Mesendoderm (in vitro differentiated cells): ENCODE data around the gene RAB29.

Experiments used
- DNase-seq: peaks from one replicate; pipeline ENCODE4 v3.0.0; 2013
- H2AK5ac ChIP-seq: 2 replicates; pipeline ENCODE4 v1.6.1; 2013; ENCODE audit warnings: low read length, inconsistent platforms
- H2BK120ac ChIP-seq: 2 replicates; pipeline ENCODE4 v1.6.1; 2013; ENCODE audit warnings: low read depth, mild to moderate bottlenecking, low read length, moderate library complexity, mixed read lengths
- H2BK15ac ChIP-seq: replicated peaks from 2 replicates; pipeline ENCODE4 v1.6.1; 2013; ENCODE audit warnings: low read depth, mild to moderate bottlenecking, moderate library complexity
- H2BK5ac ChIP-seq: 2 replicates; pipeline ENCODE4 v1.6.1; 2013; ENCODE audit warnings: low read length, inconsistent platforms
- H3K18ac ChIP-seq: 2 replicates; pipeline ENCODE4 v1.6.1; 2013; ENCODE audit warnings: mild to moderate bottlenecking, low read length, mixed read lengths
- H3K23ac ChIP-seq: one replicate; pipeline ENCODE4 v1.6.1; 2013; ENCODE audit warnings: low read length
- H3K27ac ChIP-seq: 2 replicates; pipeline ENCODE4 v1.5.1; 2013; ENCODE audit warnings: low read depth, mild to moderate bottlenecking, inconsistent platforms, low read length, moderate library complexity
- H3K27me3 ChIP-seq: 2 replicates; pipeline ENCODE4 v1.6.1; 2013; ENCODE audit warnings: low read length, control low read depth, mild to moderate bottlenecking, inconsistent platforms; ENCODE audit not compliant: insufficient read depth, poor library complexity
- H3K36me3 ChIP-seq: 2 replicates; pipeline ENCODE4 v1.6.1; 2013; ENCODE audit warnings: low read length, inconsistent platforms; ENCODE audit not compliant: control insufficient read depth, insufficient read depth
- H3K4ac ChIP-seq: one replicate; pipeline ENCODE4 v1.6.1; 2013; ENCODE audit warnings: low read depth, mild to moderate bottlenecking, low read length, moderate library complexity
- H3K4me1 ChIP-seq: 2 replicates; pipeline ENCODE4 v1.6.1; 2013; ENCODE audit warnings: low read depth, low read length, inconsistent platforms; ENCODE audit not compliant: control insufficient read depth
- H3K4me2 ChIP-seq: 2 replicates; pipeline ENCODE4 v1.6.1; 2013; ENCODE audit warnings: low read length
- H3K4me3 ChIP-seq: 2 replicates; pipeline ENCODE4 v1.5.1; 2013; ENCODE audit warnings: mild to moderate bottlenecking, low read length
- H3K56ac ChIP-seq: one replicate; pipeline ENCODE4 v1.6.1; 2013; ENCODE audit warnings: low read length
- H3K79me1 ChIP-seq: 2 replicates; pipeline ENCODE4 v1.6.1; 2013; ENCODE audit warnings: low read length, inconsistent platforms
- H3K79me2 ChIP-seq: 2 replicates; pipeline ENCODE4 v1.6.1; 2013; ENCODE audit warnings: mild to moderate bottlenecking, low read length; ENCODE audit not compliant: control insufficient read depth, insufficient read depth
- H3K9ac ChIP-seq: 2 replicates; pipeline ENCODE4 v1.6.1; 2013; ENCODE audit warnings: low read length, inconsistent platforms
- H4K5ac ChIP-seq: one replicate; pipeline ENCODE4 v1.6.1; 2013; ENCODE audit warnings: low read length
- H4K8ac ChIP-seq: one replicate; pipeline ENCODE4 v1.6.1; 2013; ENCODE audit warnings: low read depth, mild to moderate bottlenecking, control low read depth, low read length, moderate library complexity
- WGBS: extraction: QIAGEN DNeasy Blood & Tissue Kit; methylation state at CpG from one replicate; pipeline ENCODE4 v1.1.7; 2013; ENCODE audit warnings: low lambda C conversion rate, missing lambda C conversion rate; ENCODE audit not compliant: insufficient coverage; ENCODE audit errors: extremely low coverage; 5-methylcytosine and 5-hydroxymethylcytosine counted together

Gene RAB29

DNA sequence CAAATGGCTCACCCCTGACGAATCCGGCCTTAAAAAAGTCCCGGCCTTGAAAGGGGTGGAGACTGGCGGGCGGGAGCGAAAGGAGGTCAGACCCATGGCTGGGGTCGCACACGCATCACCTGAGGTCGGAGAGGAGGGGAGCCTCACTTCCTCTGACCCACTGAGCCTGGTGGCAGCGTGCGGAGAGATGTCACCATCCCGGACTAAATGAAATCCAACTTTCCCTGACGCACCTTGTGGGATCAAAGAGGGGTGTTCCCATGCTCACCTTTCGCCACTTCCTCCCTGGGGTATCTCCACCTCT is 38.4 kb upstream of the RAB29 start:
- DNase-seq, result no peak
- Histone ChIP-seq H3K4me2 (peak overlapping the region; percentile 49), H4K5ac (no peak overlapping the region), H3K4me3 (peak overlapping the region; percentile 68), H3K18ac (no peak overlapping the region), H2BK120ac (no peak overlapping the region), H3K23ac (no peak overlapping the region), H3K9ac (peak overlapping the region; percentile 84), H2AK5ac (no peak overlapping the region), H3K79me1 (peaks cover 12% of the 10 kb centered on the region), H3K27me3 (no peaks in the 10 kb centered on the region), H2BK15ac (no peak overlapping the region), H3K27ac (no peak overlapping the region), H3K36me3 (no peaks in the 10 kb centered on the region), H3K4me1 (peaks cover 8% of the 10 kb centered on the region), H3K79me2 (peaks cover 11% of the 10 kb centered on the region), H2BK5ac (no peak overlapping the region), H4K8ac (no peak overlapping the region), H3K56ac (peak overlapping the region; percentile 94), H3K4ac (no peak overlapping the region)
- no CpG with 5 or more reads among the region's 14 CpGs for WGBS

DNA sequence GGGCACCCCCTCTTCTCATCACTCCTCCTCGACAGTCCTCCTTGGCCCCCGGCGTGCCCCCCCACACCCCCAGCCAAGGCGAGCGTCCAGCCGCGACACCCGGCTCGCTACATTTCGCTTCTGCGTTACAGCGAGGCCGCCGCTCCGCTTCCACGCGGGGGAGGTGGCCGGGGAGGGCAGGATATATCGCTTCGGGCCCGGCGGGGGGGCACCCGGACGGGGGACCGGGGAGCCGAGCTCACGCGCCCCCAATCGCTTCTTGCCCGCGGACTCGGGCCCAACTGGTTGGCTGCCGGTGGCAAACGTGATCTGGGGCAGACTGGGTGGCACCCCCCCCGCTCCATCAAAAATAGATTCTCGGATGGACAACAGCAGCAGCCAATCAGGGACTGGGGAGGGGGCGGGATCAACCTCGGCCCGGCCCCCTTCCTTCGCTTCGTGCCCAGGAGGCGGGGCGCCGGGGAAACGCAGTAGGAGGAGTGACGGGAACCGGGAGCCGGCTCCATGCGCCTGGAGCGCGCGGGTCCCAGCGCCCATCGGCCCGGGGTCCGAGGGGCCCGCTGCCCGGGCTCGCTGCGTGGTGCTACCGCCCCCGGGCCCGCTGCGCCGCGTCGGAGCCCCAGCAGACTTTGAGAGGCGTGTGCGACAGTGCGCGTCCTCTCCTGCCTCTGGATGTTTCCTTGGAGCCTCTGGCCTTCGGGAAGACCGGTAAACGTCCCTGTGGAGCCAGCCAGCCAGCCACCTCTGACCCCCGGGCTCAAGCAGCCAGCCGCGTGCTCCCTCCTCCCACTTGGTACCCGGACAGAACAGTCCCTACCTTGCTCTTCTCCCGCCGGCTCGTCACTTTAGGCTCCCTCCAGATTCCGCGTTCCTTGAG is 37.8 kb upstream of the RAB29 start, which contains the start of gene SLC41A1:
TSS of gene SLC41A1 (minus strand) at position 321 of the 877 bp plus-strand sequence. CDS start 2,757 bp downstream, outside the sequence.
- peak within 1 kb of the TSS; percentile 17 for H3K4ac ChIP-seq
- H3K79me2 ChIP-seq, result peaks cover 12% of the 10 kb centered on the region
- peak within 1 kb of the TSS; percentile 33 for H2BK5ac ChIP-seq
- H3K56ac ChIP-seq, result peak within 1 kb of the TSS; percentile 94
- no peaks in the 10 kb centered on the region for H3K36me3 ChIP-seq
- no peaks in the 10 kb centered on the region for H3K27me3 ChIP-seq
- H3K27ac ChIP-seq, result no peak within 1 kb of the TSS
- H3K9ac ChIP-seq, result peak within 1 kb of the TSS; percentile 84
- no peak within 1 kb of the TSS for H3K23ac ChIP-seq
- H2BK15ac ChIP-seq, result no peak within 1 kb of the TSS
- no peak within 1 kb of the TSS for H2BK120ac ChIP-seq
- DNase-seq, result peak; percentile 94
- WGBS, result no CpG with 5 or more reads among the region's 83 CpGs
- H4K8ac ChIP-seq, result no peak within 1 kb of the TSS
- no peak within 1 kb of the TSS for H4K5ac ChIP-seq
- peak within 1 kb of the TSS; percentile 68 for H3K4me3 ChIP-seq
- peak within 1 kb of the TSS; percentile 85 for H3K18ac ChIP-seq
- H3K4me1 ChIP-seq, result peaks cover 8% of the 10 kb centered on the region
- H3K79me1 ChIP-seq, result peaks cover 16% of the 10 kb centered on the region
- peak within 1 kb of the TSS; percentile 75 for H3K4me2 ChIP-seq
- H2AK5ac ChIP-seq, result no peak within 1 kb of the TSS

DNA sequence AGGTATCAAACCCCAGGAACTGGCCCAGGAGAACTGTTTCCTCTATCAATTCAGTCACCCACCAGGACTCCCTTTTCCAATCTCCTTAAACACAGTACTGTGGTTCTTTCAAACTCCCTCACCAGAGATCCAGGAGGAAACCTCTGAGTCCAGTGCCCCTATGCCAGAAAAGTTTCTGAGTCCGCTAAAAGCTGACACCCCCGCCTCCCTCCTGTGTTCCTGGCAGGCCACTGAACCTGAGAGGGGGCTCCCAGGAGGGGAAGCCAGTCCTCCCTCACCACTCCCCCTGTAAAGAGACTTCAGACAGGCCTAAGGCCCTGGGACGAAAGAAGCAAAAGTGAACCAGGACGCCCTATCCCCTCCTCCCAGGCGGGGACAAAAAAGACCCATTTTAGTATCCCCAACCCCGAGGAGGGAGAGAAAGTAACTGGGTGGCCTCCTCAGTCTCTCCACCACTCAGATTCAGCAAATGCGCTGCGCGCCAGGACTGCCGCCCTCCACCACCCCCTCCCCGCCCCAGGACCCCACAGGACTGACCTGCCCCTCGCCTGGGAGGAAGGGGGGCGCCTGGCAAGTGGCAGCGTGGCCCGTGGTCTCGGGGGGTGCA is 37.1 kb upstream of the RAB29 start:
- Histone ChIP-seq H2BK120ac (no peak overlapping the region), H2BK5ac (no peak overlapping the region), H3K9ac (peak overlapping the region; percentile 79), H3K4ac (peak overlapping the region; percentile 17), H3K23ac (no peak overlapping the region), H3K79me1 (peaks cover 16% of the 10 kb centered on the region), H3K27me3 (no peaks in the 10 kb centered on the region), H4K8ac (no peak overlapping the region), H3K36me3 (no peaks in the 10 kb centered on the region), H2BK15ac (no peak overlapping the region), H2AK5ac (no peak overlapping the region), H3K18ac (peak overlapping the region; percentile 85), H3K4me3 (peak overlapping the region; percentile 68), H3K4me1 (peaks cover 8% of the 10 kb centered on the region), H3K56ac (peak overlapping the region; percentile 88), H3K79me2 (peaks cover 12% of the 10 kb centered on the region), H3K4me2 (peak overlapping the region; percentile 75), H4K5ac (no peak overlapping the region), H3K27ac (no peak overlapping the region)
- WGBS, result no CpG with 5 or more reads among the region's 16 CpGs
- peak; percentile 61 for DNase-seq

DNA sequence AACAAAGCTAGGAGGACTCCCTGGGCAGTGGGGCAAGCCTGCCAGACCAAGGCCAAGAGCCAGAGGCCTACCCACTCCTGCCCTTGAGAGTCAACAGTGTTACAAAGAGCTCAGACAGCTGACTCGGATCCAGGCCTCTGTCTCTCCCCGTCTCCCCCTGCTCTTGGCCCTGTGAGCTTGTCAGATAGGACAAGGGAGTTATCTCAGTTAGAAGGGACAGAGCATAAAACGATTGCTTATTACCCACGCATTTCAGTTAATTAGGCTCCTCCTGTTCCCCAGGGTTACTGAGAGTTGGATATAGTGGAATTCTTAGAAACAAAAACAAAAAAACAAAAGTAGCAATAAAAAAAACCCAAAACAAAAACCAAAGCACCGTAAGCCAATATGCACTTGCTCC is 36.4 kb upstream of the RAB29 start:
- no peak overlapping the region for H2BK5ac ChIP-seq

DNA sequence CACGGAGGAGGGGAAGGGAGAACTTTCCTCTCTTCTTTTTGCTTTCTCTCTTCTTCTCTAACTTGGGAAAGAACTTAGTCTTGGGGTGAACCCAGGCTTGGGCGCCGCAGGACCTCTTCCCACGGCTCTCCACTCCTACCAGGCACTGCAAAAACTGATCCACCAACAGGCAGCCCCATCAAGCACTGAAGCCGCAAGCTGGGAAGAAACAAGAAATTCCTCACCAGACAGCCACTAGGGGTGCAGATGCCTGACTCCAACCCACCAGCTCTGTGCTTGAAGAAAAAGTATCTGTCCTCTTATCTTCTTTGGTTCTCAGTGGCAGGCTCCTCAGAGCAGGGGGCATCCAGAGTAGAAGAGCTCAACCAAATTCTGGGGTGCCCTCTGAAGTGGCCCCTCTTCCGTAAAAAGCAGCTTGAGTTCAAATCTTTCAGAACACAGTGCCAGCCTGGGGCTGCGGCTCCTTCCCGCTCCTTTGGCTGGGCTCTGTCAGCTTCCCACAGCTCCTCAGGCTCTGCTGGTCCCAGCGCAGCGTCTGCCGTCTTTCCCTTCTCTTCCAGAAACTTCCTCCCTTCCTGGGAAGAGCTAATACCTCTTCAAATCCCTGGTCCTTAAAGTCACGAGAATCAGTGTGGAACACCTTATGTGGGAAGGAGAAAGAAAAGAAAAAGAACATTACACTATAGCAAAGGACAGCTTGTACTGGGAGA is 35.3 kb upstream of the RAB29 start:
- Histone ChIP-seq H3K4me3 (no peak overlapping the region), H3K18ac (no peak overlapping the region), H4K5ac (no peak overlapping the region), H3K79me2 (peaks cover 12% of the 10 kb centered on the region), H2BK120ac (no peak overlapping the region), H3K79me1 (peaks cover 22% of the 10 kb centered on the region), H3K56ac (peak overlapping the region; percentile 26), H2BK15ac (no peak overlapping the region), H3K27ac (no peak overlapping the region), H3K36me3 (no peaks in the 10 kb centered on the region), H3K23ac (no peak overlapping the region), H2BK5ac (no peak overlapping the region), H2AK5ac (no peak overlapping the region), H3K27me3 (no peaks in the 10 kb centered on the region), H3K4ac (no peak overlapping the region), H3K4me2 (no peak overlapping the region), H3K9ac (no peak overlapping the region), H3K4me1 (peaks cover 8% of the 10 kb centered on the region), H4K8ac (no peak overlapping the region)
- WGBS, result no CpG with 5 or more reads among the region's 12 CpGs
- peak; percentile 79 for DNase-seq

More for the DNA sequence above, 36.4 kb upstream of the RAB29 start:
- no peak for DNase-seq
- Histone ChIP-seq H3K79me2 (peaks cover 12% of the 10 kb centered on the region), H4K8ac (no peak overlapping the region), H3K56ac (peak overlapping the region; percentile 11), H2BK15ac (no peak overlapping the region), H4K5ac (no peak overlapping the region), H3K27ac (no peak overlapping the region), H2BK120ac (no peak overlapping the region), H3K27me3 (no peaks in the 10 kb centered on the region), H3K79me1 (peaks cover 18% of the 10 kb centered on the region), H3K9ac (peak overlapping the region; percentile 79), H3K36me3 (no peaks in the 10 kb centered on the region), H3K4me1 (peaks cover 8% of the 10 kb centered on the region), H3K4ac (no peak overlapping the region), H3K23ac (no peak overlapping the region), H3K4me2 (peak overlapping the region; percentile 75), H3K4me3 (no peak overlapping the region), H2AK5ac (no peak overlapping the region), H3K18ac (no peak overlapping the region)
- no CpG with 5 or more reads among the region's 5 CpGs for WGBS
